SU-DHL-6 (cell line): ENCODE data around the gene SYNGR1.

ENCODE experiments used
- H2AFZ ChIP-seq: fragments of 200-600 bp; sonication (generic); 2 replicates; pipeline ENCODE4 v1.6.1; 2014; ENCODE audit warnings: low read depth, mild to moderate bottlenecking, moderate library complexity, mixed read lengths, antibody characterized with exemption, low read length; ENCODE audit not compliant: severe bottlenecking
- H3F3A ChIP-seq: fragments of 200-600 bp; shearing (Covaris generic); 2 replicates; pipeline ENCODE4 v1.6.0; 2016; ENCODE audit warnings: antibody characterized with exemption, mild to moderate bottlenecking; ENCODE audit not compliant: insufficient read depth
- H3K27ac ChIP-seq: fragments of 200-600 bp; sonication (generic); 2 replicates; pipeline ENCODE4 v1.5.1; 2016; ENCODE audit warnings: low read depth, mild to moderate bottlenecking, low read length, moderate library complexity, mixed read lengths
- H3K27me3 ChIP-seq: fragments of 200-600 bp; sonication (generic), shearing (Covaris generic); 2 replicates; pipeline ENCODE4 v1.6.0; 2014; ENCODE audit warnings: mild to moderate bottlenecking, low read length
- H3K36me3 ChIP-seq: fragments of 200-600 bp; sonication (generic); 2 replicates; pipeline ENCODE4 v1.6.1; 2014; ENCODE audit warnings: mild to moderate bottlenecking, low read length, mixed read lengths
- H3K4me2 ChIP-seq: fragments of 300-600, 200-600 bp; shearing (Covaris generic), sonication (generic); 2 replicates; pipeline ENCODE4 v1.6.0; 2014; ENCODE audit warnings: low read length, low read depth, mild to moderate bottlenecking; ENCODE audit not compliant: poor library complexity, severe bottlenecking
- H3K4me3 ChIP-seq: fragments of 200-600 bp; sonication (generic); 2 replicates; pipeline ENCODE4 v1.5.1; 2014; ENCODE audit warnings: antibody characterized with exemption, low read length, mild to moderate bottlenecking, mixed read lengths; ENCODE audit not compliant: insufficient read depth, poor library complexity, severe bottlenecking
- H3K79me2 ChIP-seq: fragments of 200-600 bp; sonication (generic); 2 replicates; pipeline ENCODE4 v1.6.1; 2014; ENCODE audit warnings: mild to moderate bottlenecking, low read length, moderate library complexity; ENCODE audit not compliant: insufficient read depth
- H3K9ac ChIP-seq: fragments of 200-600 bp; sonication (generic); 2 replicates; pipeline ENCODE4 v1.7.0; 2014; ENCODE audit warnings: mild to moderate bottlenecking, low read length
- H3K9me2 ChIP-seq: fragments of 200-600 bp; sonication (generic); replicated peaks from 2 replicates; pipeline ENCODE4 v1.6.1; 2014; ENCODE audit warnings: low read length; ENCODE audit not compliant: insufficient read depth
- H3K9me3 ChIP-seq: fragments of 200-600 bp; sonication (generic); 2 replicates; pipeline ENCODE4 v1.6.1; 2014; ENCODE audit warnings: low read length, mixed read lengths; ENCODE audit not compliant: insufficient read depth
- H4K20me1 ChIP-seq: fragments of 200-600 bp; sonication (generic); 2 replicates; pipeline ENCODE4 v1.6.1; 2014; ENCODE audit warnings: low read depth, mild to moderate bottlenecking, antibody characterized with exemption, low read length, moderate library complexity, mixed read lengths
- CTCF ChIP-seq: fragments of 200-600 bp; sonication (generic); IDR thresholded peaks from one replicate; pipeline ENCODE4 v1.5.1; 2017; ENCODE audit warnings: antibody characterized with exemption, mild to moderate bottlenecking, low read length, moderate library complexity; ENCODE audit not compliant: insufficient read depth, poor library complexity, severe bottlenecking
- EZH2phosphoT487 ChIP-seq: fragments of 200-600 bp; sonication (generic), shearing (Covaris generic); conservative IDR thresholded peaks from 2 replicates; pipeline ENCODE4 v1.6.1; 2018; ENCODE audit warnings: mild to moderate bottlenecking, antibody characterized with exemption, low read length, moderate library complexity, mixed read lengths

The SYNGR1 gene

GRCh38 chr22:39362271-39362670 lies 12.5 kb downstream of the SYNGR1 start:
- H3K9me3 ChIP-seq = no peaks in the 10 kb centered on the region
- H4K20me1 ChIP-seq = no peaks in the 10 kb centered on the region
- no peak overlapping the region for H3K9ac ChIP-seq
- H3K27ac ChIP-seq = no peak overlapping the region
- H3K36me3 ChIP-seq = no peaks in the 10 kb centered on the region
- H2AFZ ChIP-seq = no peak overlapping the region
- H3K9me2 ChIP-seq = no peaks in the 10 kb centered on the region
- no peak overlapping the region for H3K4me3 ChIP-seq
- no peak overlapping the region for H3K4me2 ChIP-seq
- H3K79me2 ChIP-seq = no peaks in the 10 kb centered on the region
- no peaks in the 10 kb centered on the region for H3F3A ChIP-seq
- TF ChIP-seq CTCF (no peak), EZH2phosphoT487 (no peak)
- H3K27me3 ChIP-seq = no peaks in the 10 kb centered on the region

GRCh38 chr22:39362932-39363331 lies 13.1 kb downstream of the SYNGR1 start:
- Histone ChIP-seq H3K9me3 (no peaks in the 10 kb centered on the region), H3K9ac (no peak overlapping the region), H3K4me3 (no peak overlapping the region), H3K4me2 (no peak overlapping the region), H3K36me3 (no peaks in the 10 kb centered on the region), H4K20me1 (no peaks in the 10 kb centered on the region), H3K79me2 (no peaks in the 10 kb centered on the region), H3K9me2 (no peaks in the 10 kb centered on the region), H3K27me3 (no peaks in the 10 kb centered on the region), H3K27ac (no peak overlapping the region), H3F3A (no peaks in the 10 kb centered on the region), H2AFZ (no peak overlapping the region)
- no peak for TF ChIP-seq CTCF
- no peak for TF ChIP-seq EZH2phosphoT487

GRCh38 chr22:39363751-39364515 lies 14.1 kb downstream of the SYNGR1 start:
- no peak overlapping the region for H3K4me3 ChIP-seq
- no peaks in the 10 kb centered on the region for H3K9me2 ChIP-seq
- no peaks in the 10 kb centered on the region for H3K9me3 ChIP-seq
- no peak overlapping the region for H3K4me2 ChIP-seq
- no peak overlapping the region for H2AFZ ChIP-seq
- H3K9ac ChIP-seq = no peak overlapping the region
- H3F3A ChIP-seq = no peaks in the 10 kb centered on the region
- no peaks in the 10 kb centered on the region for H3K27me3 ChIP-seq
- H4K20me1 ChIP-seq = no peaks in the 10 kb centered on the region
- TF ChIP-seq CTCF (no peak), EZH2phosphoT487 (no peak)
- no peaks in the 10 kb centered on the region for H3K36me3 ChIP-seq
- H3K27ac ChIP-seq = no peak overlapping the region
- H3K79me2 ChIP-seq = no peaks in the 10 kb centered on the region
